ENCODE results near the gene ARL15. TPM values are rescaled to one million over a fixed set of nuclear protein-coding genes. Genes with fewer than 3 reads are reported as not detected.

The ARL15 gene
- total and polyA plus RNA-seq, 2 of the 8 experiments (the other 6 are each of a cell fraction or from before 2014, with no cell fraction given), result 9.9 to 21.2 TPM

DNA sequence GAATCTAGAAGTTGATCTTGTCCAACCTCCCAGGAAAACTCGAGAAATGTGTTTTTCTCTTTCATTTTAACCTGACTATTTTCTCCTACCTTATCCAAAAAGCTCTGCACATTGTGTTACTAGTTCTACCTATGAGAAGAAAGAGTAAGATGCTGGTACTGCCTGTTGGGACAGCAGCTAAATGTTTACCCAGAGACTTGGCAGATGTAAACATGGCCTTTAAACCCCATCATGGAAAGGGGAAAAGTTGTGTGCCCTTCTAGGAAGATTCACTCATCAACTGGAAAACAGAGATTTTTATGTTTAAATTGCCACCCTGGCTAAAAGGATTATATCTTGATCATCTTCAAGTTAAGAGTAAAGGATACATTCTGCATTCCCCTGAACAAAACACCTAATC is 3.5 kb downstream of the ARL15 start (continued):
- TF ChIP-seq, protein P1, sequence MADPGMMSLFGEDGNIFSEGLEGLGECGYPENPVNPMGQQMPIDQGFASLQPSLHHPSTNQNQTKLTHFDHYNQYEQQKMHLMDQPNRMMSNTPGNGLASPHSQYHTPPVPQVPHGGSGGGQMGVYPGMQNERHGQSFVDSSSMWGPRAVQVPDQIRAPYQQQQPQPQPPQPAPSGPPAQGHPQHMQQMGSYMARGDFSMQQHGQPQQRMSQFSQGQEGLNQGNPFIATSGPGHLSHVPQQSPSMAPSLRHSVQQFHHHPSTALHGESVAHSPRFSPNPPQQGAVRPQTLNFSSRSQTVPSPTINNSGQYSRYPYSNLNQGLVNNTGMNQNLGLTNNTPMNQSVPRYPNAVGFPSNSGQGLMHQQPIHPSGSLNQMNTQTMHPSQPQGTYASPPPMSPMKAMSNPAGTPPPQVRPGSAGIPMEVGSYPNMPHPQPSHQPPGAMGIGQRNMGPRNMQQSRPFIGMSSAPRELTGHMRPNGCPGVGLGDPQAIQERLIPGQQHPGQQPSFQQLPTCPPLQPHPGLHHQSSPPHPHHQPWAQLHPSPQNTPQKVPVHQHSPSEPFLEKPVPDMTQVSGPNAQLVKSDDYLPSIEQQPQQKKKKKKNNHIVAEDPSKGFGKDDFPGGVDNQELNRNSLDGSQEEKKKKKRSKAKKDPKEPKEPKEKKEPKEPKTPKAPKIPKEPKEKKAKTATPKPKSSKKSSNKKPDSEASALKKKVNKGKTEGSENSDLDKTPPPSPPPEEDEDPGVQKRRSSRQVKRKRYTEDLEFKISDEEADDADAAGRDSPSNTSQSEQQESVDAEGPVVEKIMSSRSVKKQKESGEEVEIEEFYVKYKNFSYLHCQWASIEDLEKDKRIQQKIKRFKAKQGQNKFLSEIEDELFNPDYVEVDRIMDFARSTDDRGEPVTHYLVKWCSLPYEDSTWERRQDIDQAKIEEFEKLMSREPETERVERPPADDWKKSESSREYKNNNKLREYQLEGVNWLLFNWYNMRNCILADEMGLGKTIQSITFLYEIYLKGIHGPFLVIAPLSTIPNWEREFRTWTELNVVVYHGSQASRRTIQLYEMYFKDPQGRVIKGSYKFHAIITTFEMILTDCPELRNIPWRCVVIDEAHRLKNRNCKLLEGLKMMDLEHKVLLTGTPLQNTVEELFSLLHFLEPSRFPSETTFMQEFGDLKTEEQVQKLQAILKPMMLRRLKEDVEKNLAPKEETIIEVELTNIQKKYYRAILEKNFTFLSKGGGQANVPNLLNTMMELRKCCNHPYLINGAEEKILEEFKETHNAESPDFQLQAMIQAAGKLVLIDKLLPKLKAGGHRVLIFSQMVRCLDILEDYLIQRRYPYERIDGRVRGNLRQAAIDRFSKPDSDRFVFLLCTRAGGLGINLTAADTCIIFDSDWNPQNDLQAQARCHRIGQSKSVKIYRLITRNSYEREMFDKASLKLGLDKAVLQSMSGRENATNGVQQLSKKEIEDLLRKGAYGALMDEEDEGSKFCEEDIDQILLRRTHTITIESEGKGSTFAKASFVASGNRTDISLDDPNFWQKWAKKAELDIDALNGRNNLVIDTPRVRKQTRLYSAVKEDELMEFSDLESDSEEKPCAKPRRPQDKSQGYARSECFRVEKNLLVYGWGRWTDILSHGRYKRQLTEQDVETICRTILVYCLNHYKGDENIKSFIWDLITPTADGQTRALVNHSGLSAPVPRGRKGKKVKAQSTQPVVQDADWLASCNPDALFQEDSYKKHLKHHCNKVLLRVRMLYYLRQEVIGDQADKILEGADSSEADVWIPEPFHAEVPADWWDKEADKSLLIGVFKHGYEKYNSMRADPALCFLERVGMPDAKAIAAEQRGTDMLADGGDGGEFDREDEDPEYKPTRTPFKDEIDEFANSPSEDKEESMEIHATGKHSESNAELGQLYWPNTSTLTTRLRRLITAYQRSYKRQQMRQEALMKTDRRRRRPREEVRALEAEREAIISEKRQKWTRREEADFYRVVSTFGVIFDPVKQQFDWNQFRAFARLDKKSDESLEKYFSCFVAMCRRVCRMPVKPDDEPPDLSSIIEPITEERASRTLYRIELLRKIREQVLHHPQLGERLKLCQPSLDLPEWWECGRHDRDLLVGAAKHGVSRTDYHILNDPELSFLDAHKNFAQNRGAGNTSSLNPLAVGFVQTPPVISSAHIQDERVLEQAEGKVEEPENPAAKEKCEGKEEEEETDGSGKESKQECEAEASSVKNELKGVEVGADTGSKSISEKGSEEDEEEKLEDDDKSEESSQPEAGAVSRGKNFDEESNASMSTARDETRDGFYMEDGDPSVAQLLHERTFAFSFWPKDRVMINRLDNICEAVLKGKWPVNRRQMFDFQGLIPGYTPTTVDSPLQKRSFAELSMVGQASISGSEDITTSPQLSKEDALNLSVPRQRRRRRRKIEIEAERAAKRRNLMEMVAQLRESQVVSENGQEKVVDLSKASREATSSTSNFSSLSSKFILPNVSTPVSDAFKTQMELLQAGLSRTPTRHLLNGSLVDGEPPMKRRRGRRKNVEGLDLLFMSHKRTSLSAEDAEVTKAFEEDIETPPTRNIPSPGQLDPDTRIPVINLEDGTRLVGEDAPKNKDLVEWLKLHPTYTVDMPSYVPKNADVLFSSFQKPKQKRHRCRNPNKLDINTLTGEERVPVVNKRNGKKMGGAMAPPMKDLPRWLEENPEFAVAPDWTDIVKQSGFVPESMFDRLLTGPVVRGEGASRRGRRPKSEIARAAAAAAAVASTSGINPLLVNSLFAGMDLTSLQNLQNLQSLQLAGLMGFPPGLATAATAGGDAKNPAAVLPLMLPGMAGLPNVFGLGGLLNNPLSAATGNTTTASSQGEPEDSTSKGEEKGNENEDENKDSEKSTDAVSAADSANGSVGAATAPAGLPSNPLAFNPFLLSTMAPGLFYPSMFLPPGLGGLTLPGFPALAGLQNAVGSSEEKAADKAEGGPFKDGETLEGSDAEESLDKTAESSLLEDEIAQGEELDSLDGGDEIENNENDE (IDR thresholded peaks at IDR 0.05; ENCODE audit: insufficient replicate concordance, low read length), result no peak
- TF ChIP-seq EP300 (IDR thresholded peaks at IDR 0.05; ENCODE audit: borderline replicate concordance in 1 of 2, low read depth in 2 of 2, low read length in 2 of 2) (no peak), SUZ12 (IDR thresholded peaks at IDR 0.05; ENCODE audit: low read length) (no peak), KDM1A (IDR thresholded peaks at IDR 0.05; ENCODE audit: borderline replicate concordance, low read length) (no peak), EZH2 (IDR thresholded peaks at IDR 0.05; ENCODE audit: low read depth, low read length, severe bottlenecking) (no peak), BACH1 (IDR thresholded peaks at IDR 0.05; ENCODE audit: low read length) (no peak), TCF12 (IDR thresholded peaks at IDR 0.05; ENCODE audit: low read depth, low read length) (no peak), RXRA (IDR thresholded peaks at IDR 0.05; ENCODE audit: insufficient read depth, low read depth, low read length) (no peak)
- TF ChIP-seq, protein P2, sequence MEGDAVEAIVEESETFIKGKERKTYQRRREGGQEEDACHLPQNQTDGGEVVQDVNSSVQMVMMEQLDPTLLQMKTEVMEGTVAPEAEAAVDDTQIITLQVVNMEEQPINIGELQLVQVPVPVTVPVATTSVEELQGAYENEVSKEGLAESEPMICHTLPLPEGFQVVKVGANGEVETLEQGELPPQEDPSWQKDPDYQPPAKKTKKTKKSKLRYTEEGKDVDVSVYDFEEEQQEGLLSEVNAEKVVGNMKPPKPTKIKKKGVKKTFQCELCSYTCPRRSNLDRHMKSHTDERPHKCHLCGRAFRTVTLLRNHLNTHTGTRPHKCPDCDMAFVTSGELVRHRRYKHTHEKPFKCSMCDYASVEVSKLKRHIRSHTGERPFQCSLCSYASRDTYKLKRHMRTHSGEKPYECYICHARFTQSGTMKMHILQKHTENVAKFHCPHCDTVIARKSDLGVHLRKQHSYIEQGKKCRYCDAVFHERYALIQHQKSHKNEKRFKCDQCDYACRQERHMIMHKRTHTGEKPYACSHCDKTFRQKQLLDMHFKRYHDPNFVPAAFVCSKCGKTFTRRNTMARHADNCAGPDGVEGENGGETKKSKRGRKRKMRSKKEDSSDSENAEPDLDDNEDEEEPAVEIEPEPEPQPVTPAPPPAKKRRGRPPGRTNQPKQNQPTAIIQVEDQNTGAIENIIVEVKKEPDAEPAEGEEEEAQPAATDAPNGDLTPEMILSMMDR (IDR thresholded peaks at IDR 0.05; ENCODE audit: control extremely low read depth in 1 of 3, insufficient read depth in 1 of 3, low read depth in 1 of 3, low read length in 3 of 3), result no peak

All from H1 (cell line).